Articular chondrocyte of knee joint (primary cell): ENCODE data around the gene SETX. TPM values are rescaled to one million over a fixed set of nuclear protein-coding genes. Genes with fewer than 3 reads are reported as not detected.

Experiments
- total RNA-seq: library from RNA; depleted of rRNA; stranded (reverse); fragments of >200 nt; gene quantifications from 2 replicates; pipeline ENCODE4 v1.2.3, GENCODE V29; 2012

The SETX gene, protein sequence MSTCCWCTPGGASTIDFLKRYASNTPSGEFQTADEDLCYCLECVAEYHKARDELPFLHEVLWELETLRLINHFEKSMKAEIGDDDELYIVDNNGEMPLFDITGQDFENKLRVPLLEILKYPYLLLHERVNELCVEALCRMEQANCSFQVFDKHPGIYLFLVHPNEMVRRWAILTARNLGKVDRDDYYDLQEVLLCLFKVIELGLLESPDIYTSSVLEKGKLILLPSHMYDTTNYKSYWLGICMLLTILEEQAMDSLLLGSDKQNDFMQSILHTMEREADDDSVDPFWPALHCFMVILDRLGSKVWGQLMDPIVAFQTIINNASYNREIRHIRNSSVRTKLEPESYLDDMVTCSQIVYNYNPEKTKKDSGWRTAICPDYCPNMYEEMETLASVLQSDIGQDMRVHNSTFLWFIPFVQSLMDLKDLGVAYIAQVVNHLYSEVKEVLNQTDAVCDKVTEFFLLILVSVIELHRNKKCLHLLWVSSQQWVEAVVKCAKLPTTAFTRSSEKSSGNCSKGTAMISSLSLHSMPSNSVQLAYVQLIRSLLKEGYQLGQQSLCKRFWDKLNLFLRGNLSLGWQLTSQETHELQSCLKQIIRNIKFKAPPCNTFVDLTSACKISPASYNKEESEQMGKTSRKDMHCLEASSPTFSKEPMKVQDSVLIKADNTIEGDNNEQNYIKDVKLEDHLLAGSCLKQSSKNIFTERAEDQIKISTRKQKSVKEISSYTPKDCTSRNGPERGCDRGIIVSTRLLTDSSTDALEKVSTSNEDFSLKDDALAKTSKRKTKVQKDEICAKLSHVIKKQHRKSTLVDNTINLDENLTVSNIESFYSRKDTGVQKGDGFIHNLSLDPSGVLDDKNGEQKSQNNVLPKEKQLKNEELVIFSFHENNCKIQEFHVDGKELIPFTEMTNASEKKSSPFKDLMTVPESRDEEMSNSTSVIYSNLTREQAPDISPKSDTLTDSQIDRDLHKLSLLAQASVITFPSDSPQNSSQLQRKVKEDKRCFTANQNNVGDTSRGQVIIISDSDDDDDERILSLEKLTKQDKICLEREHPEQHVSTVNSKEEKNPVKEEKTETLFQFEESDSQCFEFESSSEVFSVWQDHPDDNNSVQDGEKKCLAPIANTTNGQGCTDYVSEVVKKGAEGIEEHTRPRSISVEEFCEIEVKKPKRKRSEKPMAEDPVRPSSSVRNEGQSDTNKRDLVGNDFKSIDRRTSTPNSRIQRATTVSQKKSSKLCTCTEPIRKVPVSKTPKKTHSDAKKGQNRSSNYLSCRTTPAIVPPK (N-terminal part only)
- 98.0 and 109 TPM in 2 replicates for total RNA-seq

DNA sequence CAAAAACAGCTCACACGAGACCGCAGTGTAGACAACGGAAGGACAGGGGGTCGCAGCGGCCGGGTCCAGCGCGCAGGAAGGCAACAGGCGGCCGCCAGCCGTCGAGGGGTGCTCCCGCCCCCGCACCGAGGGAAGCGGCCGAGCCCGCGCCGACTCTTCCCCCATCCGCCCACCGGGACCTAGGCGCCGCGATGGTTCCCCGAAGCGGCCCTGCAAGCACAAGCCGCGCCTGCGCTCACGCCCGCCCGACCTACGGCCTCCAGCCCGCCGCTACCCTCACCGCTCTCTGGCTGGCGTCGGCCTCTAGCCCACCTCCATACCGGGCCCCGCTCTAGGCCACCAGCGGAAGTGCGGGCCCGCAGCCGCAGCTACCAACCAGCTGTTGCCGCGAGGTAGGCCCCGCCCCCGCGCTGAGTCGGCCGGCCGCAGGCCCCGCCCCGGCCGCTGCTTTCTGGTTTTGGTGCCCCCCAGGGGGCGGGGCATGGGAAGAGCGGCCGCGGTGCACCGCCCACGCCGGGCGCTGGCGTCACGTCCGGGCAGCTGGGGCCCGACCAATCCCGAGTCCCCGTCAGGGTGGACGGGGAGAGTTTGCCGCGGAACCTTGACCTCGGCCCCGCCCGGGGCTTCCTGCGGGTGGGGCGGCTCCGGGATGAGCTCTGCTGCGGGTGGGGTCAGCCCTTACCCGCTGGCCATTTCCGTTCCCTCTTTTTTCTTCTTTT, at the start of gene SETX:
Gene SETX (minus strand): TSS at position 350 of the 719 bp plus-strand sequence. CDS start 5,558 bp downstream, outside the sequence.

Other genes starting within 250 kb of the SETX start
- 32.0 and 40.5 TPM in 2 replicates for gene NTNG2, start 192.9 kb downstream of the SETX start, total RNA-seq
- gene TTF1, start 51.9 kb upstream of the SETX start, total RNA-seq, result 9.9 and 11.9 TPM in 2 replicates
- gene CFAP77, start 55.2 kb upstream of the SETX start, total RNA-seq, result 0.13 TPM in 1 of 2 replicates, not detected in the other
- not detected in 2 replicates for gene BARHL1, start 227.6 kb upstream of the SETX start, total RNA-seq